Muscle of leg (tissue), 11 donors: ENCODE data around the gene CDK13. TPM values are rescaled to one million over a fixed set of nuclear protein-coding genes. Genes with fewer than 3 reads are reported as not detected.
"Not testable (repeated sequence)": the region's sequence is repeated elsewhere in the genome, so short reads cannot be mapped to it uniquely, and the experiment has no call there.

Experiments used
- DNase-seq: peaks from one replicate; pipeline ENCODE4 v3.0.0; 2013
- H3K27ac ChIP-seq: one replicate; pipeline ENCODE4 v1.5.1; 2013; ENCODE audit warnings: mild to moderate bottlenecking, low read length, control low read depth
- H3K27me3 ChIP-seq: one replicate; pipeline ENCODE4 v1.6.1; 2013; ENCODE audit warnings: low read length; ENCODE audit not compliant: control insufficient read depth, insufficient read depth
- H3K36me3 ChIP-seq: one replicate; pipeline ENCODE4 v1.6.1; 2013; ENCODE audit warnings: low read length; ENCODE audit not compliant: control insufficient read depth, insufficient read depth
- H3K4me1 ChIP-seq: one replicate; pipeline ENCODE4 v1.6.1; 2013; ENCODE audit warnings: low read length; ENCODE audit not compliant: control insufficient read depth, insufficient read depth
- H3K4me3 ChIP-seq: one replicate; pipeline ENCODE4 v1.5.1; 2013; ENCODE audit warnings: low read length, control low read depth
- H3K9me3 ChIP-seq: replicated peaks from 2 replicates; pipeline ENCODE4 v1.6.1; 2013; ENCODE audit warnings: low read depth, low read length; ENCODE audit not compliant: control insufficient read depth
- WGBS: methylation state at CpG from one replicate; pipeline ENCODE4 v1.1.5; 2013; ENCODE audit warnings: missing lambda C conversion rate; ENCODE audit not compliant: insufficient coverage; 5-methylcytosine and 5-hydroxymethylcytosine counted together
- polyA plus RNA-seq, 8 donors: library from polyadenylated mRNA; unstranded; fragments of 120-200 nt; gene quantifications; one replicate each; pipeline versions ENCODE4 v1.2.1 to v1.2.3, GENCODE V29; 2013; ENCODE audit warnings: inconsistent platforms in 1 of 8, low replicate concordance in 1 of 8; ENCODE audit not compliant: insufficient read length in 8 of 8, insufficient read depth in 1 of 8
- total RNA-seq: library from RNA; stranded (reverse); fragments of 120-200 nt; gene quantifications from one replicate; pipeline ENCODE4 v1.2.4, GENCODE V29; 2013

The CDK13 gene
- total and polyA plus RNA-seq, 9 donors = 32.3 to 52.8 (median 34.1) TPM

- not testable (repeated sequence) for H3K27me3 ChIP-seq, H3K4me3 ChIP-seq, H3K27ac ChIP-seq, H3K9me3 ChIP-seq, H3K36me3 ChIP-seq, H3K4me1 ChIP-seq, DNase-seq
- 93% methylated on average over 5 of the region's 13 CpGs for WGBS
Observed at GRCh38 chr7:40139891-40140290, 189.8 kb downstream of the CDK13 start.

- H3K27ac ChIP-seq, H3K27me3 ChIP-seq, H3K36me3 ChIP-seq, H3K4me1 ChIP-seq, DNase-seq, H3K9me3 ChIP-seq, H3K4me3 ChIP-seq: not testable (repeated sequence)
- WGBS = 92% methylated on average over 4 of the region's 5 CpGs
Observed at GRCh38 chr7:40141916-40142315, 191.9 kb downstream of the CDK13 start.

- WGBS = 40% methylated on average over 1 of the region's 3 CpGs
- not testable (repeated sequence) for H3K4me3 ChIP-seq, H3K27ac ChIP-seq
Observed at GRCh38 chr7:40145596-40146130, 195.6 kb downstream of the CDK13 start.

GRCh38 chr7:40147371-40148246 is 197.6 kb downstream of the CDK13 start:
- H3K4me1 ChIP-seq = no peaks in the 10 kb centered on the region
- 78% methylated on average over 6 of the region's 19 CpGs for WGBS
- no peaks in the 10 kb centered on the region for H3K36me3 ChIP-seq
- H3K9me3 ChIP-seq = no peaks in the 10 kb centered on the region
- no peaks in the 10 kb centered on the region for H3K27me3 ChIP-seq
- DNase-seq = no peak
- H3K27ac ChIP-seq = no peak overlapping the region
- H3K4me3 ChIP-seq = no peak overlapping the region

More at GRCh38 chr7:40145596-40146130, 195.6 kb downstream of the CDK13 start:
- DNase-seq, H3K9me3 ChIP-seq, H3K27me3 ChIP-seq, H3K4me1 ChIP-seq, H3K36me3 ChIP-seq: not testable (repeated sequence)

- not testable (repeated sequence) for H3K27ac ChIP-seq, H3K9me3 ChIP-seq, DNase-seq, H3K4me1 ChIP-seq, H3K4me3 ChIP-seq, H3K36me3 ChIP-seq, H3K27me3 ChIP-seq
- 96% methylated on average over 7 of the region's 7 CpGs for WGBS
Observed at GRCh38 chr7:40148247-40148580, 198.2 kb downstream of the CDK13 start.

- Histone ChIP-seq H3K9me3 (no peaks in the 10 kb centered on the region), H3K27ac (no peak overlapping the region), H3K27me3 (no peaks in the 10 kb centered on the region), H3K36me3 (no peaks in the 10 kb centered on the region), H3K4me3 (no peak overlapping the region), H3K4me1 (no peaks in the 10 kb centered on the region)
- DNase-seq = no peak
- WGBS = 84% methylated on average over 2 of the region's 2 CpGs
Observed at GRCh38 chr7:40148671-40149070, 198.6 kb downstream of the CDK13 start.

Other genes starting within 250 kb of the CDK13 start
- gene MPLKIP, start 184.4 kb downstream of the CDK13 start, total RNA-seq = 9.4 TPM
- gene MPLKIP, start 184.4 kb downstream of the CDK13 start, polyA plus RNA-seq = 10 to 100 TPM; 19.2 to 30.8 (median 22.9) TPM
- gene SUGCT, start 184.7 kb downstream of the CDK13 start, total RNA-seq = 6.1 TPM
- gene SUGCT, start 184.7 kb downstream of the CDK13 start, polyA plus RNA-seq = 1 to 10 TPM; 1.7 to 3.7 (median 3.0) TPM